ENCODE results near the gene RPL22L1.
"Not testable (repeated sequence)": the region's sequence is repeated elsewhere in the genome, so short reads cannot be mapped to it uniquely, and the experiment has no call there.

The RPL22L1 gene

DNA sequence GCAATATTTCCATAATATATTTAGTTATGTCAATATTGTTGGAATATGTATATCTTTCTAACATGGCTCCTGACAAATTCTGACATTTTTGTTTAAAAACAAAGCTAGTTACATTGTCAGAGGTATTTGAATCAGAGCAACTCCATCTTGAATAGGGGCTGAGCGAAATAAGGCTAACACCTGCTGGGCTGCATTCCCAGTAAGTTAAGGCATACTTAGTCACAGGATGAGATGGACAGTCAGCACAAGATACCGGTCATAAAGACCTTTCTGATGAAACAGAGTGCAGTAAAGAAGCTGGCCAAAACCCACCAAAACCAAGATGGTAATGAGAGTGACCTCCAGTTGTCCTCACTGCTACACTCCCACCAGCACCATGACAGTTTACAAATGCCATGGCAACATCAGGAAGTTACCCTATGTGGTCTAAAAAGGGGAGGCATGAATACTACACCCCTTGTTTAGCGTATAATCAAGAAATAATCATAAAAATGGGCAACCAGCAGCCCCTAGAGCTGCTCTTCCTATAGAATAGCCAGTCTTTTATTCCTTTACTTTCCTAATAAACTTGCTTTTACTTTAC is 30.4 kb downstream of the RPL22L1 start:
- no peak overlapping the region for H3K4me3 ChIP-seq (ENCODE audit: low read depth, low read length)
- no peak for DNase-seq (ENCODE audit: low read depth)

DNA sequence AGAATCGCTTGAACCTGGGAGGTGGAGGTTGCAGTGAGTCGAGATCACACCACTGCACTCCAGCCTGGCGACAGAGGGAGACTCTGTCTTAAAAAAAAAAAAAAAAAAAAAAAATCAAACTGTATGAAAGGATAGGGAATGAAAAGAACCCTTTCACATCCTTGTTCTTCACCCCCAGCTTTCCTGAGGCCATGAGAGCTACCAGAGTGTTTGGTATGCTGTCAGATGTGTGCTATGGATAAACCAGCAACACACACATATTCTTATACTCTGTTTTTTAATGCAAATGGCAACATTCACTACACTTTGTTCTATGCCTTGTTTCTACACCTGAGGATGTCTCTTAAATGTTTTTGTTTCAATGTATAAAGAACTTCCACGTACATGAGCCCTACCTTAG is 33.5 kb downstream of the RPL22L1 start:
- DNase-seq (ENCODE audit: low read depth), result no peak
- H3K4me3 ChIP-seq (ENCODE audit: low read depth, low read length), result no peak overlapping the region

DNA sequence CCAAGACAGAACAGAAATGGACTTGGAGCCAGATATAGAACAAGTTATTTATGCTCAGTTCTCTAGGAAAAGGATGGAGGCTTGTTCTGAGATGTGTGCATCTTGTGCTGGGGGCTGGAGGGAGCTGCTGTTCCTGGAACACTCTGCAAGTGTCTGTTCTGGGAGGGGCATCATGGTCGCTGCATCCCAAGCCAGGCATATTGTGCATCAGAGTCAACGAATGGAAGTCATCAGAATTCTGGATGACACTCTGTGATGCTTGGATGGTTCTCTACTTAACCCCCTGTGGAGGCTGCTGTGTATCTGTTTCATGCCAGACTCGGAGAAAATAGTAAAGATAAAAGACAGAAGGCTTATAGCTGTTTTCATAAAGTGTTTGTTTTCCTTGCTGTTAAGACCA is 34.7 kb downstream of the RPL22L1 start:
- no peak overlapping the region for H3K4me3 ChIP-seq (ENCODE audit: low read depth, low read length)
- no peak for DNase-seq (ENCODE audit: low read depth)

DNA sequence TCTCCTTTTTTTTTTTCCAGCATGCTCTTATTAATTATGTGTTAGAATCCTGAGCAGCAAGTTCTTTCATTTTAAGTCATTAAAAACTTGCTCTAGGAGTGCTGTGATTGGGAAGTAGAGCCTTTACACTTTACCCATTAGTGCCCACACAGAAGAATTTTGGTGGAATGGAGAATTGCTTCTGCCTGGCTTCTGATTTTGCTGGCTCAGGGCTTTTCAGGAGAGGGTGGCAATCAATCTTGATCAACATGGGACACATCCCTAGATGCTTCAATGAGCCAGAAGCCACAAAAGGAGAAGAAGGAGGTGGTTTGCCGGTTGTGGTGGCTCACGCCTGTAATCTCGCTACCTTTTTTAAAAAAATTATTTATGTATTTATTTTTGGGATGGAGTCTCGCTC is 39.4 kb downstream of the RPL22L1 start:
- no peak for DNase-seq (ENCODE audit: low read depth)
- no peak overlapping the region for H3K4me3 ChIP-seq (ENCODE audit: low read depth, low read length)

DNA sequence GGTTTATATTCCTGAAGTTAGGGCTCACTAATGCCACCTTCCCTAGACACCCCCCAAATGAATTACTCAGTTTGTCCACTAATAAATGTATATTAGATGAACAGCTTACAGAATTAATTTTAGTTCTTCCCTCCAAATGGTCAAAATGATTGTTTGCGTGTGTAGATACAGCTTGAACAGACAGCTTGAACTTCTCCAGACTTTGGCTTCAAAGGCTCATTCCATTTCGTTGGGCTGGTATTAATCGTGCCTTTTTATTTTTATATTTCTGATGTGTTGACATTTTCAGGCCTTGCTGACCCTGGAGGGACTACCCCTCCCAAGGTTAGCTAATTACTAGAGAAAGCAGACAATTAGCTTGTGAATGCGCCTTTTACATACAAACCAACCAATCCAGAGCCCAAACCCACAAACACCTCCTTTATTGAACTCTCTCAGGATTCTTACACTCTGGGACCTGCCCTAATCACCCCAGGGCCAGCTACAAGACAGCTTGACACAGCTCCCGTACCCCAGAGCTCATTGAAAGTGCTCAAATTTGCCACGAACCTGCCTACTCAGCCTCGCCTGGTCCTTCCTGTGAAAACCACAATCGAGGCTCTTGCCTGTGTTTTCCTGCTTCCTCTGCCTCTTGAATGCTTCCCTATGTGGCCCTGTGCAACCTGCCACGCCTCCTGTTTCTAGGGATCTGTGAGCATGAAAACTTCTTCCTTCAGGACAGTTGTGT is 40.3 kb downstream of the RPL22L1 start:
- no peak overlapping the region for H3K4me3 ChIP-seq (ENCODE audit: low read depth, low read length)
- DNase-seq (ENCODE audit: low read depth), result no peak

DNA sequence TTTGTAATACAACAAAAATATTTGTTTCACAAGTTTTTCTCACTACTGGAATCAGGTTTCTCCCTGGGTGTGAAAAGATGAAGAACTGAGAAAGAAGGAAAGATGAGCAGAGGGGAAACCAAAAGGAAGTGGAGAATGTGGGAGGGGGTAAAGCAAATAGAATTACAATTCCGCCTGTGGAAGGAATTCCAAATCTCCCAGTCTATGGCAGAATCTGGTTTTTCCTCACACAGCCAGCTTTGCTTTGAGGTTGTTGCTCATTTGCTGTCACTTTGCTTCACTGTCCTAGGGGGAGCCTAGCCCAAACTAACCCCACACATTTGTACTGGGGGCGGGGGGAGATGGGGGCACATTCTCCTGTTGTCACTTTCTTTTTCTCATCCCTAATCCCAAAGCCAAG is 43.9 kb downstream of the RPL22L1 start:
- H3K4me3 ChIP-seq (ENCODE audit: low read depth, low read length), result no peak overlapping the region
- DNase-seq (ENCODE audit: low read depth), result no peak

DNA sequence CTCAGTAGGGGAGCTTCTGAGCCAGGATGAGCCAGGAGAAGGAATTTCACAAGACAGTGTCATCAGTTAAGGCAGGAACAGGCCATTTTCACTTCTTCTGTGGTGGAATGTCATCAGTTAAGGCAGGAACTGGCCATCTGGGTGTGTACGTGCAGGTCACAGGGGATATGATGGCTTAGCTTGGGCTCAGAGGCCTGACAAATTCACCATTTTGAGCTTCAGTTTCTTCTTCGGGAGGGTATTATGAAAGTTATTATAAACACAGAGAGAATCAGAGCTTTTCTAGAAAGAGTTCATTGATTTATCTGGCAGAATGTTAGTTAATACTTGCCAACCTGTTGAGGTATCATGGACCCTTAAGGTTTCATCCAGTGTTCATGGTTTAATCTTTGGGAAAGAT is 46.4 kb downstream of the RPL22L1 start:
- not testable (repeated sequence) for H3K4me3 ChIP-seq (ENCODE audit: low read depth, low read length); DNase-seq (ENCODE audit: low read depth)

DNA sequence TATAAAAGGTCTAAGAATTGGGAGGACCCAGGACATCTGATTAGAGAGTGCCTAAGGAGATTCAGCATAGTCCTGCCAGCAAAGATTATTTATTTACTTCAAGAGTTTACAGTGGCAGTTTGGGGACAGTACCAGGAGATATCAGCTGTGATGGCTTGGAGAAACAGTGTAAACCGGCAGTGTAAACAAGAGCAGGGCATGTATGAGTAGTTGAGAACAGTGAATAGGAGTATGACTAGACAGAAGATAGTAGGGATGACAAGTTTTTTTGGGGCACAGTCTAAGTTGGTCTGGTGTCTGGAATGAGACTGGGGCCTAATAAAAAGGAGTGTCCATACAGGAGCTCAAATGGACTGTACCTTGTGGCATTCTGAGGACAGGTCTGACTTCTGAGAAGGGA is 51.7 kb downstream of the RPL22L1 start:
- DNase-seq (ENCODE audit: low read depth); H3K4me3 ChIP-seq (ENCODE audit: low read depth, low read length): not testable (repeated sequence)

DNA sequence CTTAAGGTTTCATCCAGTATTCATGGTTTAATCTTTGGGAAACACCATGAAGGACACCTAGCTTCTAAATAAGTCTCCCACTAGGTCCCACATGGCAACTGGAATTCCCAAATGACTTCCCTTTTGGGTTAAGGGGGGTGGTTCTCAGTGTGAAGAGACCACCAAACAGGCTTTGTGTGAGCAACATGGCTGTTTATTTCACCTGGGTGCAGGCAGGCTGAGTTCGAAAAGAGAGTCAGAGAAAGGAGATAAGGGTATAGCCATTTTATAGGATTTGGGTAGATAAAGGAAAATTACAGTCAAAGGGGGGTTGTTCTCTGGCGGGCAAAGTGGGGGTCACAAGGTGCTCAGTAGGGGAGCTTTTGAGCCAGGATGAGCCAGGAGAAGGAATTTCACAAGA is 52.5 kb downstream of the RPL22L1 start:
- H3K4me3 ChIP-seq (ENCODE audit: low read depth, low read length); DNase-seq (ENCODE audit: low read depth): not testable (repeated sequence)

DNA sequence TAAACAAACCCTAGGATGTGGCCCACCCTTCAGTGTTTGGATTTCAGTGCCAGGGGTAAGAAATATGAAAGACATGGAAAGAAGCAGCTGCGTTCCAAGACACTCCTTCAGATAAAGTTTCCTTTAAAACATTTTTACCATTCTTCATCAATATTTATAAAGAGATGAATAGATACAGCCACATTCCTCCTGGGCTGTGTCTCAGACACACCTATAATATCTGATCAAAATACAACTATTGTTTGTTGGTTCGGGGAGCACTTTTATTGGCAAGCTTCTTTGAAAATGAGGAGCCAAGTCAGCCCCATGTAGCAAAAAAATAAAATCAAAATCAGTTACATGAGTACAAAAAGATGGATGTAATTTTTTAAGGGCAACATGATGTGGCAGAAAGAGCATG is 53.2 kb downstream of the RPL22L1 start:
- no peak for DNase-seq (ENCODE audit: low read depth)
- no peak overlapping the region for H3K4me3 ChIP-seq (ENCODE audit: low read depth, low read length)

DNA sequence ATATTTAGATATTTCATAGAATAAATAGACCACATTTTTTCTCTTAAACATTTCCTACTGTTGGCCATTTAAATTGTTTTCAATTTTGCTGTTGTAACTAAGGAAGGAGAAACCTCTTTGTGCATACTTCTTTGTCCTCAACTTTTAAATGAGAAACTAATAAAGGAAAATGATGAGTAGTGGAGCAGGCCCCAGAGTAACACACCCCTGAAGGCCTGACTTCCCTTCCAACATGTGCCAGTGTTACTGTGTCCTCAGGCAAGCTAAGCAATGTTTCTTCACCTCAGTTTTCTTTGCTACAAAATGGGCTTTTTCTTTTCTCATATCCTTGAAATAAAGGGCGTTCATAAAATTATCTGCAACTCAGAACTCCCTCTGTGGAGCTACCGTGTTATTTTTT is 53.7 kb downstream of the RPL22L1 start:
- DNase-seq (ENCODE audit: low read depth), result no peak
- no peak overlapping the region for H3K4me3 ChIP-seq (ENCODE audit: low read depth, low read length)

DNA sequence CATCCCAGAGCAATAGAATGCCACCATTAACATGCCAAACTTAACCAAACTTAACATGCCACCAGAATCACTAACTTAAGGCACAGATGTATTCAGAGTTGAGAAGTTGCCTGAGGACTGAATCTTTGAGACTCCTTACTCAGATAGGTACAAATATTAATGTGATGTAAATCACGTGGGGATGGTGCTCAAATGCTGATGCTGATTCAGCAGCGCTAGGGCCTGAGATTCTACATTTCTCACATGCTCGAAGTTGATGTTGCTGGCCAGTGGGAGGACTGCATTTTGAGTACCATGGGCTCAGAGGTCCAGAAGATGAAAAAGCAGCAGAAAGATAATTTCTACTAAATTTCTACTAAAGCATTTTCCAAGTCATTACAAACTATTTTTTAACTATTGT is 54.1 kb downstream of the RPL22L1 start:
- no peak for DNase-seq (ENCODE audit: low read depth)
- H3K4me3 ChIP-seq (ENCODE audit: low read depth, low read length), result no peak overlapping the region

DNA sequence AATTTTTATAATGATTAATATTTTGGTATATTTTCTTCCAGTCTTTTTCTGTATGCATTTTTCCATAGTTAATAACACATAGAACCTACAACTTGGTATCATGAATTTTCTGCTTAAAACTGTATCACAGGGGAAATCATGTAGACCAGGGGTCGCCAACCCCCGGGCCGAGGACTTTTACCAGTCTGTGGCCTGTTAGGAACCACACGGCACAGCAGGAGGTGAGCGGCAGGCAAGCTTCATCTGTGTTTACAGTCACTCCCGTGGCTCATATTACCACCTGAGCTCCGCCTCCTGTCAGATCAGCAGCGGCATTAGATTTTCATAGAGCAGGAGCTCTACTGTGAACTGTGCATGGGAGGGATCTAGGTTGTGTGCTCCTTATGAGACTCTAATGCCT is 54.7 kb downstream of the RPL22L1 start:
- no peak for DNase-seq (ENCODE audit: low read depth)

More for the DNA sequence above, 54.7 kb downstream of the RPL22L1 start:
- H3K4me3 ChIP-seq (ENCODE audit: low read depth, low read length), result no peak overlapping the region
